HG03060 (cell line): ENCODE measurements around the gene ARPC1B.
"Not testable (repeated sequence)": the region's sequence is repeated elsewhere in the genome, so short reads cannot be mapped to it uniquely, and the experiment has no call there.

Experiments
- ATAC-seq: cut with Tn5 transposase; IDR thresholded peaks from one replicate; pipeline ENCODE4 v1.9.1; 2021; ENCODE audit warnings: low read depth, moderate number of reproducible peaks; ENCODE audit not compliant: unreplicated experiment

The ARPC1B gene

GRCh38 chr7:99408379-99409191 is 34.1 kb downstream of the ARPC1B start, which contains the start of the genes BUD31 and PDAP1:
TSS of gene BUD31 (plus strand) at chr7:99408969. CDS start at chr7:99411093, 2,124 bp downstream.
TSS of gene PDAP1 (minus strand) at chr7:99408597. CDS start at chr7:99408548, 49 bp downstream.
- peak; percentile 73 for ATAC-seq

- no peak for ATAC-seq
Measured at GRCh38 chr7:99409192-99409572, 34.7 kb downstream of the ARPC1B start.

DNA sequence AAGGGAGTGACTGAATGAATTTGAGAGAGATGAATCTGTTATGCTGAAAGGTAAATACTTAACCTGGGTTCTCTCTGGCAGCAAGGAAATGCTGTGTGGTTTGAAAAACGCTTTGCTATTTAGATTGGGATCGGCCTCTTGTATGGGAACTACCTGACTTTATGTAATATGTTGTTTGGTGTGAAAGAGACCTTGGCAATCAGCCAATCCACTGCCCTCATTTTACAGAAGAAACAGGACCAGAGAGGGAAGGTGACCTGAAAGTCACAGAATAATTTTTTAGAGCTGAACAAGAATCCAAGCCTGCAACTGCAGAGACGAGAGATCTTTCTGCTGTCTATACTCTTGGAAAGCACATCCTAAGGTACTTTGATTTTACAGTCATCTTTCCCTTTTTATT is 35.3 kb downstream of the ARPC1B start:
- no peak for ATAC-seq

GRCh38 chr7:99410635-99411034 is 36.1 kb downstream of the ARPC1B start:
- no peak for ATAC-seq

GRCh38 chr7:99415513-99416127 is 41.1 kb downstream of the ARPC1B start:
- not testable (repeated sequence) for ATAC-seq

- no peak for ATAC-seq
Measured at GRCh38 chr7:99418260-99418659, 43.7 kb downstream of the ARPC1B start.

DNA sequence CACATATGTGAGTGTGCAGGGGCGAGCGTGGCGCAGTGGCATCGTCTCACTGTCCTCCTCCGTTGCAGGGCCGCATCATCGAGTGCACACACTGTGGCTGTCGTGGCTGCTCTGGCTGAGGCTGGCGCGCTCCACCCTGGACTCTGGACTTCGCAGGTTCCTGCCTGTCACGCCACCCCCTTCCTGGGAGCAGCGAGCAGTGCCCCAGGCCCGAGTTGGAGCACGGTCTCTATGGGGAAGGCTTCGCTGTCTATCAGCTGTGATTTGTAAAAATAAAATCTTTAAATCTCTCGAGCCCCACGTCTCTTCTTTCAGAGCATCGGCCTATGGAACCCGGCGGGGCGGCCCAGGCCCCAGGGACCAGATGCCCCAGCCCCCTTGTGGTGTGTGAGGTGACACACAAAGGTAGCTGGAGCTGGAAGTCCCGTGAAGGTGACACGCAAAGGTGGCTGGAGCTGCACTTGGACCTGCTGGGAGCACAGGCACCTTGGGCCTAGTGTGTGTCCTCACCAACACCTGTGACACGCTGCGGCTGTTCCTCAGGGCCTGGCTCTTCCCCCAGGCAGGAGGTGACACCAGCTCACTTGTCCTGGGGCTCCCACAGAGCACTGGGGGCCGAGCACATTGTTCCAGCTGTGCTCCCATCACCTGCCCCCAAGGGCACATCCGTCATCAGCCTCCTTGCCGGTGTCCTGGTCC is 44.9 kb downstream of the ARPC1B start:
- no peak for ATAC-seq

DNA sequence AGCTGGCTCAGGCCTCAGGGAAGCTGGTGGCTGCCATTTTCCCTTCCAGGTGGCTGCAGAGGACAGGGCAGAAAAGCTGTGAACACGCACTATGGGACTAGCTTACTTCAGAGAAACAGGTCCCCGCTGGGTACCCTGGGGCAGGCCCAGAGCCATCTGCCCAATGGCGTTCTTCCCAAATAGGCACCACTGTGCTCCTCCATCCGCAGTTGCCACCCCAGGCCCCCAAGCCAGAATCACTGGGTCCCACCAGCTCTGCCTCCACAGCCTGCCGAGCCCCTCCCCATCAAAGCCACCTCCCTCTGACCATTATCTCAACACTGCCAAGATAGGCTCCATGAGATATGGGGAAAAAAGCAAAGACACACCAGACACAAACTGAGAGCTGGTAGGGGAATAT is 45.7 kb downstream of the ARPC1B start:
- no peak for ATAC-seq

- ATAC-seq, result no peak
Measured at GRCh38 chr7:99420986-99421385, 46.5 kb downstream of the ARPC1B start.

- no peak for ATAC-seq
Measured at GRCh38 chr7:99422186-99422585, 47.7 kb downstream of the ARPC1B start.

DNA sequence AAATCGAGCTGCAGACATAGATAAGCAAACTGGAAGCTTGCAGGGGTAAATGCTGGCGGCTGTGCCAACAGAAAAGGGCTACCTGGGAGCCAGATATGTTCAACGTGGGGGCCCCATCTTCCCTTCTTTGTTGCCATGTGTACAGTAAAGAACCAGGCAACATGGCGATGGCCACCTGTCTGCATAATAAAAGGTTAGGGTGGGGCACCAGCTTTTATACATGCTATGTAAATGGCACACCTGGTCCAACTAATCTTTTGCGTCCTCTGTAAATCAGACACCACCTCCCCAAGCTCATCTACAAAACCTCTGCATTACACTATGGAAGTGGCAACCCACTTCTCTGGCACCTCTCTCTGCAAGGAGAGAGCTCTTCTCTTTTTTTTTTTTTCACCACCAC is 48.1 kb downstream of the ARPC1B start:
- ATAC-seq, result no peak

GRCh38 chr7:99424932-99425730 is 50.6 kb downstream of the ARPC1B start:
- ATAC-seq, result no peak

DNA sequence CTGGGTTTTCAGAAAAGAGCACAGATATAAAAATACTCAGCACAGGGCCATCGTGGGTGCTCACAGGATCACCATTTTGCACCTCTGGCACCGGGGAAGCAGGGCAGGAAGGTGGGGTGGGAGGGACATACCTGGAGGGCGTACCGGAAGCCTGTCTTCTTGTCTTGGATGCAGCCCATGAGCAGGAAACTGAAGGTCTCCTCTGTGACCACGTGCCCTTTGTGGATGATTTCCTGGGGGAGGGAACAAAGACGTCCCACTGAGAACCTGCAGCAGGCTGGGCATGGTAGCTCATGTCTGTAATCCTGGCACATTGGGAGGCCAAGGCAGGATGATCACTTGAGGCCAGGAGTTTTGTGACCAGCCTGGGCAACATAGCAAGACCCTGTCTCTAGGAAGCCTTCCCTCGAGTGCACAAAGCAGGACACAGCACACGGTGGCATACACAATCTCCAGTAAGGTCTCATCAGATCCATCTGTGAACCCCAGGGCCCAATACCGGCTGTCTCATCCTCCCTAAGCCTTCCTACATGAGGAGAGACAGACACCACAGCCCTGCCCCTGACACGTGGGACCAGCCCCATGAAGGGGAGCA is 54.5 kb downstream of the ARPC1B start:
- no peak for ATAC-seq

GRCh38 chr7:99429756-99430155 is 55.2 kb downstream of the ARPC1B start:
- no peak for ATAC-seq

DNA sequence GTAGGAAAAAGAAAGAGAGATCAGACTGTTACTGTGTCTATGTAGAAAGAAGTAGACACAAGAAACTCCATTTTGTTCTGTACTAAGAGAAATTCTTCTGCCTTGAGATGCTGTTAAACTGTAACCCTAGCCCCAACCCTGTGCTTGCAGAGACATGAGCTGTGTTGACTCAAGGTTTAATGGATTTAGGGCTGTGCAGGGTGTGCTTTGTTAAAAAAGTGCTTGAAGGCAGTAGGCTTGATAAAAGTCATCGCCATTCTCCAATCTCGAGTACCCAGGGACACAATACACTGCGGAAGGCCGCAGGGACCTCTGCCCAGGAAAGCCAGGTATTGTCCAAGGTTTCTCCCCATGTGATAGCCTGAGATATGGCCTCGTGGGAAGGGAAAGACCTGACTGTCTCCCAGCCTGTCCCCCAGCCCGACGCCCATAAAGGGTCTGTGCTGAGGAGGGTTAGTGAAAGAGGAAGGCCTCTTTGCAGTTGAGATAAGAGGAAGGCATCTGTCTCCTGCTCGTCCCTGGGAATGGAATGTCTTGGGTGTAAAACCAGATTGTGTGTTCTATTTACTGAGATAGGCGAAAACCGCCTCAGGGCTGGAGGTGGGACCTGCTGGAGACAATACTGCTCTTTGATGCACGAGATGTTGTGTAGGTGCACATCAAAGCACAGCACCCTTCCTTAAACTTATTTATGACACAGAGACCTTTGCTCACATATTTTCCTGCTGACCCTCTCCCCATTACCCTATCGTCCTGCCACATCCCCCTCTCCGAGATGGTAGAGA is 57.4 kb downstream of the ARPC1B start:
- not testable (repeated sequence) for ATAC-seq

DNA sequence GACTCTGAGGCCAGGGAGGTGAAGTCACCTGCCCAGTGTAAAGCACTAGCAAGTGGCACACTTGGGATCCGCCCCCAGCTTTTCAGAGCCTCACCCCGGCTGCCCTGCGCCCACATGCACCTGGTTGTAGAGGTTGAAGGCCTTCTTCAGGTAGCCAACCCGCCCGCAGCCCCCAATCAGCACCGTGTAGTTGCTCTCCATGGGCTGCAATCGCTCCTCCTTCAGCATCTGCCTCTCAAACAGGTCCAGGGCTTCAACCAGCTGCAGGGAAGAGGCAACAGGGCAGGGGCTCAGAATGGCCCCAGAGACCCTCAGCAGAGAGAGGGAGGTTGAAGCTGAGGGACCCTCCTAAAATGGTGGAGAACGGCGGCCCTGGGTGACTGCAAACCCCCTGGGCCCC is 58.6 kb downstream of the ARPC1B start:
- no peak for ATAC-seq

DNA sequence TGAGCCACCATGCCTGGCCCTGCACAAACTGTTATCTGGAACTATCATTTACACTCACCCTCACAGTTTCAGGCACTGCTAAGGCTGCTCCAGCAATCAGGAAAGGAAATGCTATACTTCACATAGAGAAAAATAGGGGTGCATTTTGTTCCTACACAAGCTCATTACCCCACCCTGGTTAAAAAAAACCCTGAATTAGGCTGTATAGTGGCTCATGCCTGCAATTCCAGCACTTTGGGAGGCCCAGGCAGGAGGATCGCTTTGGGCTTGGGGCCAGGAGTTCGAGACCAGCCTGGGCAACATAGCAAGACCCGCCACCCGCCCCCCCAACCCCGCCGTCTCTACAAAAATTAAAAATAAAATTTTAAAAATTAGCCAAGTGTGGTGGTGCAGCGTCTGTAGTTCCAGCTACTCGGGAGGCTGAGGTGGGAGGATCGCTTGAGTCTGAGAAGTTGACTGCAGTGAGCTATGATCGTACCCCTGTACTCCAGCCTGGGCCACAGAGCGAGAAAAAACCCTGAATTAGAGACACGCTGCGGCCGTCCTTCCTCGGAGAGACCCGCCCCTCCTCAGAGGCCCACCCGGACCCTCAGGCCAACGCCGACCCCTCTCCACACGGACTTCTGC is 63.5 kb downstream of the ARPC1B start:
- no peak for ATAC-seq

GRCh38 chr7:99438573-99439480 is 64.3 kb downstream of the ARPC1B start, which contains the start of the genes CPSF4 and PTCD1:
TSS of gene CPSF4 (plus strand) at chr7:99438943. CDS start at chr7:99439083, 140 bp downstream.
TSS of gene PTCD1 (minus strand) at chr7:99438798. CDS start at chr7:99435242, 3,556 bp downstream.
- peak; percentile 82 for ATAC-seq
